K562 (cell line): Measurements from ENCODE around the gene CLEC18B. TPM values are rescaled to one million over a fixed set of nuclear protein-coding genes. Genes with fewer than 3 reads are reported as not detected.
"Not testable (repeated sequence)": the region's sequence is repeated elsewhere in the genome, so short reads cannot be mapped to it uniquely, and the experiment has no call there.

Source experiments
- ATAC-seq: fragments of 200-7000 bp; cut with Tn5 transposase; 3 replicates; pipeline ENCODE4 v1.9.1; 2020; ENCODE audit warnings: moderate library complexity
- BruUV-seq: library from RNA; stranded (reverse); fragments of 400-500 nt; replicated peaks from 2 replicates; lab custom pipeline; 2021; lab: Mats Ljungman, UMichigan
- CTCF ChIA-PET: fragments of 300-600 bp; formaldehyde crosslinking; extraction: SDS; loops from one replicate; lab custom pipeline; 2021; ENCODE audit warnings: low intra/inter-chr PET ratio; lab: Yijun Ruan, JAX
- POLR2A ChIA-PET: fragments of 300-600, 350-650 bp; sonication (Branson Sonifier 250); formaldehyde crosslinking; extraction: SDS; loops from one replicate; lab custom pipeline; 2021; ENCODE audit warnings: antibody characterized with exemption, inconsistent platforms; lab: Yijun Ruan, JAX
- DNase-seq, 4 experiments: peaks; one replicate each; pipeline versions ENCODE4 v3.0.0 to v3.0.0-alpha.2; 2011 to 2018; ENCODE audit warnings: low spot score in 3 of 4, mixed read lengths in 3 of 4; ENCODE audit errors: extremely low read depth in 1 of 4
- FAIRE-seq: peaks from 2 replicates; lab custom pipeline; 2011; peaks lifted over from hg19 to GRCh38; lab: Jason Lieb, UNC
- H2AFZ ChIP-seq: 2 replicates; pipeline ENCODE4 v1.6.0; 2011; ENCODE audit warnings: low read depth, low read length, control low read depth, inconsistent platforms
- H3K27ac ChIP-seq: fragments of 200-600 bp; 3 replicates; pipeline ENCODE4 v1.8.0; 2011; ENCODE audit warnings: low read depth, mild to moderate bottlenecking, control low read depth, inconsistent platforms, low read length, moderate library complexity, mixed read lengths; ENCODE audit errors: extremely low read depth
- H3K27me3 ChIP-seq, 2 experiments: fragments of 300-600 bp in 1 of 2; 2 replicates in 1 of 2; 3 replicates in 1 of 2; pipeline versions ENCODE4 v1.6.0 to v1.8.0; 2011; ENCODE audit warnings: inconsistent platforms in 2 of 2, low read length in 2 of 2, mild to moderate bottlenecking in 1 of 2, mixed read lengths in 1 of 2, moderate library complexity in 1 of 2; ENCODE audit not compliant: control insufficient read depth in 2 of 2, insufficient read depth in 2 of 2
- H3K36me3 ChIP-seq: fragments of 300-600 bp; 3 replicates; pipeline ENCODE4 v1.8.0; 2011; ENCODE audit warnings: mild to moderate bottlenecking, low read length, inconsistent platforms; ENCODE audit not compliant: control insufficient read depth, insufficient read depth
- H3K4me1 ChIP-seq, 2 experiments: fragments of 200-600 bp in 1 of 2; replicated peaks in 1 of 2; 2 replicates in 1 of 2; 3 replicates in 1 of 2; pipeline versions ENCODE4 v1.5.1 to v1.8.0; 2011; ENCODE audit warnings: inconsistent platforms in 2 of 2, low read length in 2 of 2, mild to moderate bottlenecking in 1 of 2, mixed read lengths in 1 of 2, moderate library complexity in 1 of 2; ENCODE audit not compliant: control insufficient read depth in 2 of 2, insufficient read depth in 2 of 2
- H3K4me2 ChIP-seq: 2 replicates; pipeline ENCODE4 v1.6.1; 2011; ENCODE audit warnings: low read length, control low read depth, inconsistent platforms, mixed read lengths; ENCODE audit not compliant: insufficient read depth
- H3K4me3 ChIP-seq: fragments of 200-600 bp; sonication (generic), shearing (Covaris generic); 2 replicates; pipeline ENCODE4 v1.5.1; 2016; ENCODE audit warnings: control low read depth, inconsistent platforms
- H3K79me2 ChIP-seq: fragments of 200-600 bp; 3 replicates; pipeline ENCODE4 v1.8.0; 2011; ENCODE audit warnings: low read length, inconsistent platforms; ENCODE audit not compliant: control insufficient read depth, insufficient read depth
- H3K9ac ChIP-seq, 2 experiments: 2 replicates each; pipeline versions ENCODE4 v1.6.0 to v1.6.1; 2011; ENCODE audit warnings: low read depth in 2 of 2, low read length in 2 of 2, control low read depth in 1 of 2, inconsistent platforms in 1 of 2, mild to moderate bottlenecking in 1 of 2, mixed read lengths in 1 of 2; ENCODE audit not compliant: insufficient read depth in 1 of 2
- H3K9me1 ChIP-seq: one replicate; pipeline ENCODE4 v1.6.0; 2011; ENCODE audit warnings: inconsistent platforms, mild to moderate bottlenecking, low read length, moderate library complexity; ENCODE audit not compliant: control insufficient read depth, insufficient read depth
- H3K9me3 ChIP-seq: replicated peaks from 2 replicates; pipeline ENCODE4 v1.5.1; 2011; ENCODE audit warnings: low read depth, low read length, inconsistent platforms; ENCODE audit not compliant: control insufficient read depth, insufficient read depth
- H4K20me1 ChIP-seq: replicated peaks from 2 replicates; pipeline ENCODE4 v1.6.1; 2011; ENCODE audit warnings: low read length, inconsistent platforms, mixed read lengths; ENCODE audit not compliant: control insufficient read depth, insufficient read depth
- WGBS: fragments of 100-300 bp; shearing (Covaris generic); methylation state at CpG from one replicate; pipeline ENCODE4 v1.1.6; 2016; ENCODE audit warnings: low coverage, mixed read lengths; ENCODE audit not compliant: insufficient coverage; ENCODE audit errors: missing lambda C conversion rate; 5-methylcytosine and 5-hydroxymethylcytosine counted together
- in situ Hi-C: fragments of 300-500 bp; cut with MboI; formaldehyde crosslinking; loops from 4 replicates; pipeline ENCODE4 v1.15.0; 2018; ENCODE audit warnings: inconsistent platforms, mixed read lengths
- intact Hi-C: fragments of 100-400 bp; cut with micrococcal nuclease; formaldehyde crosslinking; loops from 2 replicates; pipeline ENCODE4 v1.14.2; 2022
- polyA plus RNA-seq, 8 experiments: library from polyadenylated mRNA; depleted of rRNA in 4 of 8; stranded (reverse) in 5 of 8; unstranded in 3 of 8; fragments of >200 nt; fragmentation: Nextera tagmentation in 2 of 8; fragmentation: Illumina TruSeq in 1 of 8; extraction: Ambion mirVana in 2 of 8; extraction: Trizol in 1 of 8; gene quantifications; 2 replicates each; pipeline versions ENCODE4 v1.2.1 to v1.2.3, GENCODE V29; 2011 to 2014; ENCODE audit warnings: inconsistent platforms in 1 of 8, missing spikeins in 1 of 8
- total RNA-seq, 7 experiments: library from RNA; depleted of rRNA in 6 of 7; stranded (reverse); fragments of >200 nt in 6 of 7; fragmentation: Illumina TruSeq in 2 of 7; extraction: Trizol in 2 of 7; gene quantifications; 2 replicates each; pipeline versions ENCODE4 v1.2.1 to v1.2.3, GENCODE V29; 2011 to 2021; ENCODE audit warnings: low replicate concordance in 1 of 7

Gene CLEC18B
- total and polyA plus RNA-seq, 9 of the 15 experiments (the other 6 are each of a cell fraction or from before 2014, with no cell fraction given): 0.23 to 7.6 (median 3.5) TPM

DNA sequence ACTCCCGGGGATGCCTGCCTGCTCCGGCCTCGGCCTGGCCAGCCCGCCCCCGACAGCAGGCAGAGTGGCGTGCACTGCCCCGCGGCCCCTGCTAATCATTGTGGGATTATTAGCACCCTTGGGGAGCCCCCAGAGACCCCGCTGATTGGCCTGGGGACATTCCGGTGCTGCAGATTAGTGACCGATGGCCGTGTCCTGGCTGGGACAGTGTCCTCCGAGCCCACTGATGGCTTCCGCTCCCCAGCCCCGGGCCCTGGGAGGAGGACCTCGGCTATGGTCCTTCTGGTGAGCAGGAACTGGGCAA, 156 bp upstream of the CLEC18B start:
- H3K9me3 ChIP-seq, H3K4me1 ChIP-seq, H4K20me1 ChIP-seq, intact Hi-C loops, H2AFZ ChIP-seq, H3K9me1 ChIP-seq, H3K9ac ChIP-seq, H3K79me2 ChIP-seq, FAIRE-seq, H3K27ac ChIP-seq, BruUV-seq, DNase-seq, CTCF ChIA-PET, POLR2A ChIA-PET, H3K4me3 ChIP-seq, in situ Hi-C loops, H3K4me2 ChIP-seq, ATAC-seq, H3K36me3 ChIP-seq, H3K27me3 ChIP-seq: not testable (repeated sequence)
- WGBS: 27% methylated on average over 5 of the region's 16 CpGs

DNA sequence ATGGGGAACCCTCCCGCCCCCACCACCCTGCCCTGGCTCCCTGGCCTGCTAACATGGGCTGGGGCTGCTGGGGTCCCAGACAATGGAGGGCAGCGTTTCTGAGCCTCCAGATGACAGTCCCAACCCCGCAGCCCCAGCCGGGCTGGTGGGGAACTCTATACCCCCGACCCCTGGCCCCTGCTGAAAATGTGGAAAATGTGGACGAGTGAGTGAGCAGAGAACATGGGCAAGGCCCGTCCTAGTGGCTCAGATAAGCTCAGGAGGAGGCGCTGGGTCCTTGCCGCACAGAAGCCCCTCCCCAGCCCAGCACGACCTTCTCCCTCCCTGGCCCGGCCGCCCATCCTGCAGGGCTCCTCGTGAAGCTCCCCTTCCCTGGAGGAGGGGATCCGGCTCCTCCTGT, 1.5 kb downstream of the CLEC18B start:
- intact Hi-C loops, ATAC-seq, H3K27ac ChIP-seq, H3K27me3 ChIP-seq, H3K9ac ChIP-seq, H3K79me2 ChIP-seq, CTCF ChIA-PET, BruUV-seq, H3K9me1 ChIP-seq, H3K4me2 ChIP-seq, H2AFZ ChIP-seq, H3K4me1 ChIP-seq, H3K36me3 ChIP-seq, in situ Hi-C loops, DNase-seq, H3K9me3 ChIP-seq, POLR2A ChIA-PET, FAIRE-seq, H3K4me3 ChIP-seq, H4K20me1 ChIP-seq: not testable (repeated sequence)
- WGBS: 23% methylated on average over 5 of the region's 14 CpGs

DNA sequence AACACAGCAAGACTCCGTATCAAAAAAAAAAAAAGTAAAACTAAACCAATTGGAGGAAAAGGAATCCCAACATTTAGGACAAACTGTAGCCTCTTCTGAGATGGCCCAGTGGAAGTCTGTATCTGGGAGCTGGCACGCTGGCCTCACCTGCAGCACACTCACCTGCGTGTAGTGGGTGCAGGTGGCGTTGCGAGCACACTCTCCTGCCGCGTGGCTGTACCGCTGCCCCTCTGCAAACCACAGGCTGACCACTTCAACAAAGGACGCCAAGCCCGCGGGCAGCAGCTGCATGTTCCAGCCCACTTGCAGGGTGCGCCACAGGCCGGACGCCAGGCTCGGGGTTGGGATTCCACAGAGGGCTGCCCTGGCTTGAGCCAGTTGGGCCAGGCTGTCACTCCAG, 3.4 kb downstream of the CLEC18B start:
- intact Hi-C loops, ATAC-seq, H3K4me2 ChIP-seq, POLR2A ChIA-PET, in situ Hi-C loops, H4K20me1 ChIP-seq, H3K9ac ChIP-seq, H3K36me3 ChIP-seq, H3K9me3 ChIP-seq, CTCF ChIA-PET, H2AFZ ChIP-seq, H3K9me1 ChIP-seq, BruUV-seq, H3K27me3 ChIP-seq, H3K27ac ChIP-seq, H3K4me1 ChIP-seq, DNase-seq, H3K79me2 ChIP-seq, H3K4me3 ChIP-seq, FAIRE-seq: not testable (repeated sequence)
- WGBS: 63% methylated on average over 2 of the region's 15 CpGs

DNA sequence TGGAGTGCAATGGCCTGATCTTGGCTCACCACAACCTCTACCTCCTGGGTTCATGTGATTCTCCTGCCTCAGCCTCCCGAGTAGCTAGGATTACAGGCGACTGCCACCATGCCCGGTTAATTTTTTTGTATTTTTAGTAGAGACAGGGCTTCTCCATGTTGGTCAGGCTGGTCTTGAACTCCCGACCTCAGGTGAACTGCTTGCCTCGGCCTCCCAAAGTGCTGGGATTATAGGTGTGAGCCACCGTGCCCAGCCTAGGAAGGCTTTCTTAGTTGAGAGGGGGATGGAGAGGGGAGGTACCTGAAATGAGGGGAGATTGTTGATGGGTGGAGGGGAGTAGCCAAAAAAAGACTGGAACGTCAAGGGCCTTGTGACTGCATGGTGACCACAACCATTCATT, 7.4 kb downstream of the CLEC18B start:
- H3K4me3 ChIP-seq, H3K4me1 ChIP-seq, in situ Hi-C loops, H3K9me3 ChIP-seq, H4K20me1 ChIP-seq, H3K36me3 ChIP-seq, H3K79me2 ChIP-seq, H3K9me1 ChIP-seq, H3K27me3 ChIP-seq, BruUV-seq, CTCF ChIA-PET, H2AFZ ChIP-seq, H3K27ac ChIP-seq, H3K9ac ChIP-seq, intact Hi-C loops, ATAC-seq, FAIRE-seq, H3K4me2 ChIP-seq, DNase-seq, POLR2A ChIA-PET: not testable (repeated sequence)
- 12% methylated on average over 7 of the region's 7 CpGs for WGBS
